HG02885 (cell line): ENCODE data around the gene ACYP1.

ENCODE experiments used
- ATAC-seq: cut with Tn5 transposase; IDR thresholded peaks from one replicate; pipeline ENCODE4 v1.9.1; 2021; ENCODE audit warnings: mild to moderate bottlenecking; ENCODE audit not compliant: unreplicated experiment, poor library complexity

The ACYP1 gene

DNA sequence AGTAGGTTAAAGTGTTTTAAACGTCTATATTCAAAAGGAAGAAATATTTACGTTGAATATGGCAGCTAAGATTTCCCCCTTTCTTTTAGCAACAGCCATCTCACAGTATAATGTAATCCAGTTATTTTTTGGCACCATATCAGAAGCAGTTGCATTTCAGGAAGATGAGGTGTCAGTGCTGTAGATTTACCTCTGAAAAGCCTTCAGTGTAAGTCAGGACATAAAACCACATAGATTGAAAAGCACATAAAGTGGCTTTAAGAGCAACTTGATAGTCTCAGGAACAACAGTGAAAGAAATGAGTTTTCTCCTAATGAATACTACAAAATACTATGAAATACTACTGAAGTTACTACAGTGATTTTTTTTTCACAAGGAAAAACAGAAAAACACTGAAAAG lies 19.5 kb downstream of the ACYP1 start:
- ATAC-seq: no peak

GRCh38 chr14:75042035-75042434 lies 21.8 kb downstream of the ACYP1 start:
- no peak for ATAC-seq

GRCh38 chr14:75041613-75042012 lies 22.2 kb downstream of the ACYP1 start:
- no peak for ATAC-seq

- ATAC-seq: no peak
Measured at GRCh38 chr14:75040959-75041358, 22.9 kb downstream of the ACYP1 start.

- no peak for ATAC-seq
Measured at GRCh38 chr14:75040507-75040906, 23.3 kb downstream of the ACYP1 start.

GRCh38 chr14:75032939-75033338 lies 30.9 kb downstream of the ACYP1 start:
- ATAC-seq: no peak

DNA sequence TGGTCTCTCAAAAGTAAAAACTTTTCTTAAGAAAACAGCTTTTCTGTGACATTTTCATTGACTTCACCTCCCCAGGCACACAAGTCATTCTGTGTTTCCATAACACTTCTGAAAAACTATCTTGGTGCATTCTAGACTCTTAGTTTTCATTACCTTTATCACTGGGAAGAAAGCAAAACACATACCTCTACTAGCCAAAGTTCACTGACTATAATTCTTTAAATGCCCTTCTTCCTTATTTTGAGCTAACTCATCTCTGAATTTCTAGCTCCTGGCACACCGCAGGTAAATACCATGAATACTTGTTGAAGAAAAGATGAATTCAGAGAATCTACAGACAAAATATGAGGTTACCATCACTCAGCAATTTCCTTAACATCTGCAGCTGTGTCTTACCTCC lies 33.7 kb downstream of the ACYP1 start:
- ATAC-seq: no peak

DNA sequence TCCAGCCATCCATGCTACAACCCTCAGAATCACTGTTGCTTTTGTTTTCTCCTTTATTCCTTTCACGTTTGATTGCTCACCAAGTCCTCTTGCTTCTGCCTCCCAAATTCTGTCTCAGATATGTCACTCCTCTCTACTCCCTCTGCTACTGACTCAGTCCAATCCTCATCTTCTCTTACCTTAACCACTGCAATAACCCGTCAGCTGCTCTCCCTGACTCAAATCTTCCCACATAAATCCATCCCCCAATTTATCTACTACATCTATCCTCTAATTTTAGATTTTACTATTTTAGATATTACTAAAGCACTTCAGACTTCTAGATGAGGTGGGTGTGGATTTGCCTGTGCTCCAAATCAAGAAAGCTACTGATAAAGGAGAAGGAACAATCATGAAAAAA lies 37.9 kb downstream of the ACYP1 start:
- no peak for ATAC-seq

- ATAC-seq: no peak
Measured at GRCh38 chr14:75025082-75025481, 38.7 kb downstream of the ACYP1 start.

DNA sequence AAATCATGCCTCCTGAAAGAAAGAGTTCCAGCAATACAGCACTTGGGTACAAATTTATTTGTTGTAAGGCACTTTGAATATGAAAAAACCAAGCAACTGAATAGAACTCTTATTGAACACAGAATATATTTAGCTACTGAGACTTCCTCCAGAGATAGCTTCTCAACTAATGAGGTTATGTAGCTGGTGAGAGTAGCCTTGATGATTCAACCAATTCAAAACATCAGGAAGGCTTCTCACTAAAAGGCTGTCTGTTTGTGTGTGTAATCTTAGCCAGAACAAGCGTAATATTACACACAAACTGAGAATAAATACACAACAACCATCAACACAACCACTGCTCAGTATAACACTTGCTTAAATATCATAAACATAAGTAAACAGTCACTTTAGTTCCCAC lies 40.7 kb downstream of the ACYP1 start:
- no peak for ATAC-seq

GRCh38 chr14:75022655-75023054 lies 41.2 kb downstream of the ACYP1 start:
- ATAC-seq: no peak

- ATAC-seq: no peak
Measured at GRCh38 chr14:75018694-75019093, 45.1 kb downstream of the ACYP1 start.

DNA sequence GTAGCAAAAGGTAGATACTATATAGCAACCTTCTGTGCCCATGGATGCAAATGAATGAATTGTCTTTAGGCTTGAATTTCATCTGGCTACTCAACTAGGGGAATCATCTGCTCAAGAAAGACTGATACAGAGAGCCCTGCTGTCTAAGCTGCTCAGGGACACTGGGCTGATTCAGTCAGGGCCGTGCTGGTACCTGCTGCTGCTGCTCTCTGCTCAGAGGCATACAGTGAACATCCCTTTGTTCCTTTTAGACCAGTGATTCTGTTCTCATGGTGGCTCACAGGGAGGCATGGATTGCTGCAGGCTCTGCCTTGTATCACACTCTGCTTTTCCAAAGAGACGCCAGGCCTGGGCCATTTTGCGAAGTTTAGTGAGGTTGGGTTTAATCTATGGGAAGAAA lies 47.0 kb downstream of the ACYP1 start:
- ATAC-seq: no peak

DNA sequence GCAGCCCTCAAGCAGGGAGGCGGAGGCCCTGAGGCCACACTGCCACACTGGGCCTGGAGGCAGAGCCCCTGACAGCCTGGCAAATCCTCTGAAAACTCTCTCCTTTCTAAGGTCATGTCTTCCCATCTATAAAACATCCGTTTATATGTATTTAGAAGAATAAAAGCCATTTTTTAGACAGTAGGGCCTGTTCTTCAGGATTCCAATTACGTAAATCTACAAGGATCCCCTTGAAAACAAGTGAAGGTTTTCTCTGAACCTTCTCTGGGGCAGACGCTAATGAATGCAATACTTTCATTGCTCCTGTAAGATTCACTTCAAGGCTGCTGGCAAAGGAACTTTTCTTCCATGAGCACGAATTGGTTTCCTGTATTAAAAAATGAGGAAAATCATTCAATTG lies 48.3 kb downstream of the ACYP1 start:
- no peak for ATAC-seq

DNA sequence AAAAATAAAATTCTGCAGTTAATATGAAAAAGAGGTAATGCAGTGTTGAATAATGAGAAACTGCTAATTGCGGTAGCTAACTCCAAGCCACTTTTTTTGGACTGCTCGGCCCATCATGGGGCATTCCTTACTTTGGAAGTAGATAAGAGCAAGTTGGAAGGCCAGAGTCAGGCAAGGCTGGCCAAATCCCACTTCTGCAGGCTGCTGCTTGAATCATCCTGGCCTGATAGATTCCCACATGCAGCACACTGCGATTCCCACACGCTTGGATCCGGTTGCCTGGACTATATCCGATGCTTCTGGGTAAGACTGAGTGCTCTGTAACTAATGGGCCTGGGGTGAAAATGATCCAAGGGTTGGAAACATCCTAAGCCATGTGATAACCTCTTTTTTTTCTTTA lies 50.5 kb downstream of the ACYP1 start:
- ATAC-seq: no peak

DNA sequence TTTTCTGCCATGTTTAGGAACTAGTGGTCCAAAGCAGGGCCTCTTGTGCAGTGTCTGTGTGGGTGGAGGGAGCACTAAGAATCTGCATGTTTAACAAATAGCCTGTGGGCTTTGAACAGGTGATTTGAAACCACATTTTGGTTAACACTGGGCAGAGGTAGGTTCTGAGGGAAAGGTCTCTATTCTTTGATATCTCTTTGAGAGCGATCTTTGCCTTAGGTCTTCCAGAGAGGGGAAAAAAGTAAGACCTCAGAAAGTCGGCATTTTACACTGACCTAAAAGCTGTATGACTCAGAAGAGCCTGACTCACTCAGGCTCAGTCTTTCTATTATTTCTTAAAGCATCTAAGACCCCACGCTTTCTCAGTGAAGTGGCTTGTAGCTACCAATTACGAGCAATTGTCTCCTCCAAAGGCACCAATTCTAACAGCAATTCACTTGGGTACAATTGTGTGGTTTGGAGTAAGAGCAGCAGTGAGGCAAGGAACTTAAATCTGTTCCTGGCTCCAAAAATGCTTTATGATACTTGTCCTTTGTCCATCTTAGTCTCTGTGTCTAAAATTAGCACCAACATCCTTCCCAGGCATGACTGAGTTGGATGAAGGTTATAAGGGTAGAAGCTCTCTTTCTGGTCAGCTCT lies 52.3 kb downstream of the ACYP1 start:
- ATAC-seq: no peak

DNA sequence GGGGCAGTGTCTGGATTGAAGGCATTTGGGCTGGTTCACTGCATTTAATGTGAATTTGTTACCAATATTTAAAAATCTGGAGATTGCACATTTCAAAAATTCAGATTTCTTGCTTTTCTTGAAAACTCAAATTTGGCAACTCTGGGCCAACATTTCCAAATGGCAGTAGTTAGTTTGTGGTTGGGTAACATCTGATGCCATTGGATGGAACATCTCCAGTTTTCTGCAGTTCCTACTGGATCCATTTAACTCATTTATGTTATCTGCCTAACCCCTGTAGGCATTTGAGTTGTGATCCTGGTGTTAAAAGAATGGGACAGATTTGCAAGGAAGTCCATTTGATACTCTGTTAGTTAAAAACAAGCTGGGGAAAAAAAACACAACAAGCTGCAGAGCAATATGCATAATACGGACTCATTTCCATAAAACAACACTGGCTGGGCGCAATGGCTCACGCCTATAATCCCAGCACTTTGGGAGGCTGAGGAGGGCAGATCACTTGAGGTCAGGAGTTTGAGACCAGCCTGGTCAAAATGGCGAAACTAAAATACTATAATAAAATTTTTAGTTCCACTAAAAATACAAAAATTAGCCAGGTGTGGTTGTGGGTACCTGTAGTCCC lies 53.2 kb downstream of the ACYP1 start:
- ATAC-seq: no peak

DNA sequence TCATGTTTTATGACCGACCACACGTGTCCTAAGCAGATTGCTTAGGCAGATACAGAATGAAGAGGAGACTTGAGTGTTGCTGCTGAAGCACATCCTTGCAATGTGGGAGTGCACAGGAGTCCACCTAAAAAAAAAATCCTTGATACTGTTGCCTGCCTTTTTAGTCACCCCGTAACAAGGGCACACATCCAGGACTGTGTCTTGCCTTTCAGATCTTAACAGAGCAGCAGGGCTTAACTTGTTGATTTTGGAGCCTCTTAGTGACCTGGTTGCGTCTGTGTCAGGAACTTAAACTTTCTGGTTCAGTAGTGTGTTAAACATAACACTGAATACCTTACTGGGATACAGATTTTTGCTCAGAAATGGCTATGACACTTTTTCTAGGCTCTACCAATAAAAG lies 54.6 kb downstream of the ACYP1 start:
- no peak for ATAC-seq

DNA sequence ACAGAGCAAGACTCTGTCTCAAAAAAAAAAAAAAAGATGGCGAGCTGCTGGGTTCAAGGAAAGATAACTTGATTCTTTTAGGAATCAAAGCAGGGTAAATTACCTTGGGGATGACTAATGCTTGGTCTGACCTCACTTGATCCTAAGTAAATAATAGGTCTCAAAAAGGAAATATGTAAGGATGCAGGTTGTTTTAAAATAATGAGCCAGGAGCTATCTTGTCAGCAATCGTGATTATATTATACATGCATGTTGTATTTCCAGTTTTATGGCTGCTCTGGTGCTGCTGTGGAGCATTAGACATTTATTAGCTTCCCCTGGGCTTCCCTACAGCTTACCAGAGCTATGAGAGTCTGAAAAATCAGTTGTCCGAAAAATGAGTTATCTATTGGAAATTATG lies 58.5 kb downstream of the ACYP1 start:
- no peak for ATAC-seq

DNA sequence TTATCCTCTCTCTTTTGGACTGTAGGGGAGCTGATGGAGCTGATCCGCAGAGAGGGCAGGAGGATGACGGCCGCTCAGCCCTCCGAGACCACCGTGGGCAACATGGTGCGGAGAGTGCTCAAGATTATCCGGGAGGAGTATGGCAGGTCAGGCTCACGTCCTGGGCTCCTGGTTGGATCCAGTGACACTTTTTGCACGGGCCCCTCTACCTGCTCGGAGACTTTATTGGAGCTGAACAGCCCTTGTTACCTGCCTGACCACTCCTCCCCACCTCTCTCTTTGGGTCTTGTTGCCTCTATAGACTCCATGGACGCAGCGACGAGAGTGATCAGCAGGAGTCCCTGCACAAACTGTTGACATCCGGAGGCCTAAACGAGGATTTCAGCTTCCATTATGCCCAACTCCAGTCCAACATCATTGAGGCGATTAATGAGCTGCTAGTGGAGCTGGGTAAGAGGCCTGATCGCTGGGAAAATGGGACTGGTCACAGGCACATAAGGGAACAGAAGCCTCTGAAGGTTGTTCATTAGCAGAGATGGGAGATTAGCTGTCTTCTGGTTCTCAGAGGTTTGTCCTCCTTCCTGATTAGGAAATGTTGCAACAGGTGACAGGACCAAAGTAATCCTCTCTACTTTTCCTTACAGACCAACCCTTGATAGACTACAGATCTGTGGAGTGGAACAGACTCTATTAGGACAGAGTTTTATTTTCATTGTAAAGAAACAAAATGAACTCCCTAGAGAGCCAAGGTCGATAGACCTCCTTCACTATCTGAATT lies 60.4 kb downstream of the ACYP1 start:
- no peak for ATAC-seq
